Endothelial cell (in vitro differentiated cells): ENCODE measurements around the gene SLC12A3. TPM values are rescaled to one million over a fixed set of nuclear protein-coding genes. Genes with fewer than 3 reads are reported as not detected.

Source experiments
- DNase-seq: peaks from one replicate; pipeline ENCODE4 v3.0.0; 2021; ENCODE audit warnings: low spot score
- H3K27ac Mint-ChIP-seq: one replicate; pipeline ENCODE4 v1.8.0; 2021; ENCODE audit warnings: mixed read lengths, inconsistent platforms; ENCODE audit not compliant: unreplicated experiment
- H3K27me3 Mint-ChIP-seq: one replicate; pipeline ENCODE4 v1.8.0; 2021; ENCODE audit warnings: mild to moderate bottlenecking, moderate library complexity, mixed read lengths, inconsistent platforms; ENCODE audit not compliant: unreplicated experiment
- H3K36me3 Mint-ChIP-seq: one replicate; pipeline ENCODE4 v1.8.0; 2021; ENCODE audit warnings: mild to moderate bottlenecking, low read depth, mixed read lengths, inconsistent platforms; ENCODE audit not compliant: unreplicated experiment
- H3K4me1 Mint-ChIP-seq: one replicate; pipeline ENCODE4 v1.8.0; 2021; ENCODE audit warnings: mild to moderate bottlenecking, mixed read lengths, inconsistent platforms; ENCODE audit not compliant: unreplicated experiment
- H3K4me3 Mint-ChIP-seq: one replicate; pipeline ENCODE4 v1.8.0; 2021; ENCODE audit warnings: mild to moderate bottlenecking, mixed read lengths, inconsistent platforms; ENCODE audit not compliant: unreplicated experiment
- H3K9me3 Mint-ChIP-seq: one replicate; pipeline ENCODE4 v1.8.0; 2021; ENCODE audit warnings: mixed read lengths, inconsistent platforms; ENCODE audit not compliant: unreplicated experiment
- long read RNA-seq: library from polyadenylated mRNA; unstranded; transcript quantifications from one replicate; pipeline ENCODE4 v2.0.0, GENCODE V29; 2020; ENCODE audit not compliant: unreplicated experiment
- total RNA-seq: library from RNA; stranded (reverse); fragmentation: NEBNext Ultra II Directional; extraction: Animal tissue kit (Norgen Biotek cat#: 25700); gene quantifications from one replicate; pipeline ENCODE4 v1.2.1, GENCODE V29; 2021; ENCODE audit not compliant: unreplicated experiment
- TF ChIP-seq, protein P1 (sequence below): fragments of 200-600 bp; sonication (generic); IDR thresholded peaks from one replicate; pipeline ENCODE4 v1.5.0; 2021; ENCODE audit warnings: antibody characterized with exemption; ENCODE audit not compliant: unreplicated experiment

SLC12A3 gene, protein sequence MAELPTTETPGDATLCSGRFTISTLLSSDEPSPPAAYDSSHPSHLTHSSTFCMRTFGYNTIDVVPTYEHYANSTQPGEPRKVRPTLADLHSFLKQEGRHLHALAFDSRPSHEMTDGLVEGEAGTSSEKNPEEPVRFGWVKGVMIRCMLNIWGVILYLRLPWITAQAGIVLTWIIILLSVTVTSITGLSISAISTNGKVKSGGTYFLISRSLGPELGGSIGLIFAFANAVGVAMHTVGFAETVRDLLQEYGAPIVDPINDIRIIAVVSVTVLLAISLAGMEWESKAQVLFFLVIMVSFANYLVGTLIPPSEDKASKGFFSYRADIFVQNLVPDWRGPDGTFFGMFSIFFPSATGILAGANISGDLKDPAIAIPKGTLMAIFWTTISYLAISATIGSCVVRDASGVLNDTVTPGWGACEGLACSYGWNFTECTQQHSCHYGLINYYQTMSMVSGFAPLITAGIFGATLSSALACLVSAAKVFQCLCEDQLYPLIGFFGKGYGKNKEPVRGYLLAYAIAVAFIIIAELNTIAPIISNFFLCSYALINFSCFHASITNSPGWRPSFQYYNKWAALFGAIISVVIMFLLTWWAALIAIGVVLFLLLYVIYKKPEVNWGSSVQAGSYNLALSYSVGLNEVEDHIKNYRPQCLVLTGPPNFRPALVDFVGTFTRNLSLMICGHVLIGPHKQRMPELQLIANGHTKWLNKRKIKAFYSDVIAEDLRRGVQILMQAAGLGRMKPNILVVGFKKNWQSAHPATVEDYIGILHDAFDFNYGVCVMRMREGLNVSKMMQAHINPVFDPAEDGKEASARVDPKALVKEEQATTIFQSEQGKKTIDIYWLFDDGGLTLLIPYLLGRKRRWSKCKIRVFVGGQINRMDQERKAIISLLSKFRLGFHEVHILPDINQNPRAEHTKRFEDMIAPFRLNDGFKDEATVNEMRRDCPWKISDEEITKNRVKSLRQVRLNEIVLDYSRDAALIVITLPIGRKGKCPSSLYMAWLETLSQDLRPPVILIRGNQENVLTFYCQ
- total RNA-seq = not detected
- long read RNA-seq = 0 reads

DNA sequence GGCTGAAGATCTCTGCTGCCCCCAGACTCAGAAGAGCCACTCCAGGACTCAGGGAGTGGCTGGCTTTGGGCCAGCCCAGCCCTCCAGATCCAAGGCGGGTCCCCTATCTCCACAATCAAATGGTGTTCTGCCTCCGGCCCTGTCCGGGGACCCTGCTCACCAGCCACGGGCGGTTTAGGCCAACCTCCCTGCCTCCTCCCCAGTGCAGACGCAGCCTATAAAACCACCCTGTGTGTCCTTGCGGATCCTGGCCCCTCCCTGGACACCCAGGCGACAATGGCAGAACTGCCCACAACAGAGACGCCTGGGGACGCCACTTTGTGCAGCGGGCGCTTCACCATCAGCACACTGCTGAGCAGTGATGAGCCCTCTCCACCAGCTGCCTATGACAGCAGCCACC lies at the start of gene SLC12A3:
SLC12A3 (plus strand) TSS at position 248 of the 400 bp plus-strand sequence; CDS start at position 277, 29 bp downstream.
- DNase-seq = no peak
- Mint-ChIP-seq H3K9me3 (no peaks in the 10 kb centered on the region), H3K27me3 (peaks cover 8% of the 10 kb centered on the region), H3K4me3 (no peak within 1 kb of the TSS), H3K36me3 (no peaks in the 10 kb centered on the region), H3K4me1 (peaks cover 6% of the 10 kb centered on the region), H3K27ac (no peak within 1 kb of the TSS)
- TF ChIP-seq, protein P1, sequence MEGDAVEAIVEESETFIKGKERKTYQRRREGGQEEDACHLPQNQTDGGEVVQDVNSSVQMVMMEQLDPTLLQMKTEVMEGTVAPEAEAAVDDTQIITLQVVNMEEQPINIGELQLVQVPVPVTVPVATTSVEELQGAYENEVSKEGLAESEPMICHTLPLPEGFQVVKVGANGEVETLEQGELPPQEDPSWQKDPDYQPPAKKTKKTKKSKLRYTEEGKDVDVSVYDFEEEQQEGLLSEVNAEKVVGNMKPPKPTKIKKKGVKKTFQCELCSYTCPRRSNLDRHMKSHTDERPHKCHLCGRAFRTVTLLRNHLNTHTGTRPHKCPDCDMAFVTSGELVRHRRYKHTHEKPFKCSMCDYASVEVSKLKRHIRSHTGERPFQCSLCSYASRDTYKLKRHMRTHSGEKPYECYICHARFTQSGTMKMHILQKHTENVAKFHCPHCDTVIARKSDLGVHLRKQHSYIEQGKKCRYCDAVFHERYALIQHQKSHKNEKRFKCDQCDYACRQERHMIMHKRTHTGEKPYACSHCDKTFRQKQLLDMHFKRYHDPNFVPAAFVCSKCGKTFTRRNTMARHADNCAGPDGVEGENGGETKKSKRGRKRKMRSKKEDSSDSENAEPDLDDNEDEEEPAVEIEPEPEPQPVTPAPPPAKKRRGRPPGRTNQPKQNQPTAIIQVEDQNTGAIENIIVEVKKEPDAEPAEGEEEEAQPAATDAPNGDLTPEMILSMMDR = no peak

DNA sequence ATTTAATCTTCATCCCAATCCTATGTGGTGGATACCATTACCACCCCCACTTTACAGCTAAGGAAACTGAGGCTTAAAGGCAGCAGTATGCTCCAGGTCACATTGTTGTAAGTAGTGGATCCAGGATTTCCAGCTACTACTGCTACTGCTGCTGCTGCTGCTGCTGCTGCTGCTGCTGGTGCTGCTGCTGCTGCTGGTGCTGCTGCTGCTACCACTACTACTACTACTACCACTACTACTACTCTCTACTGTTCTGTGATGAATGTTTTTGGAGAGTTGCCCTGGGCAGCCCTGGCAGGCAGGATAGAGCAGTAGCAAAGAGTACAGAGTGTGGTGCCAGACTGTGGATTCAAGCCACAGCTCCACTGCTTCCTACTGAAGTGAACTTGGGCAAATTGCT lies 49.3 kb upstream of the SLC12A3 start:
- H3K4me3 Mint-ChIP-seq = no peak overlapping the region
- no peak for DNase-seq
- TF ChIP-seq, protein P1 = no peak
- no peaks in the 10 kb centered on the region for H3K36me3 Mint-ChIP-seq
- no peaks in the 10 kb centered on the region for H3K9me3 Mint-ChIP-seq
- no peaks in the 10 kb centered on the region for H3K27me3 Mint-ChIP-seq
- H3K4me1 Mint-ChIP-seq = peaks cover 4% of the 10 kb centered on the region
- no peak overlapping the region for H3K27ac Mint-ChIP-seq

DNA sequence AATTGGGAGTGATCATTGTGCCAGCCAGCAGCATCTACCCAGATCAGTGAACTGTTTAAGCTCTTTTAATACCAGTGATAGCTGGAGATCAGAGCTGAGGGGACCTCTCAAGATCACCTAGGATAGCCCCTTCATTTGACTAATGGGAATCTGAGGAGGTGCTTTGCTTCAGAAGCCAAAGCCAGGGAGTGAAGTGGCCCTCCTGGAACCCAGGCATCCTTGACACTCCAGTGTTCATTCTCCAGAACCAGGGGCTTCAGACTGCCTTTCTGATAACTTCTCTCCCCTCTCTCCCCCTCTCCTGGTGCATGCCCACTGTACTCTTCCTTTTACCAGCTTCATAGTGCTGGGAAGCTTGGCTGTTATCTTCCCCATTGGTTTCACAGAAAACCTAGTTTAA lies 48.0 kb upstream of the SLC12A3 start:
- H3K4me3 Mint-ChIP-seq = no peak overlapping the region
- H3K27me3 Mint-ChIP-seq = no peaks in the 10 kb centered on the region
- peaks cover 5% of the 10 kb centered on the region for H3K36me3 Mint-ChIP-seq
- no peaks in the 10 kb centered on the region for H3K9me3 Mint-ChIP-seq
- H3K4me1 Mint-ChIP-seq = peaks cover 4% of the 10 kb centered on the region
- DNase-seq = no peak
- TF ChIP-seq, protein P1 = no peak
- no peak overlapping the region for H3K27ac Mint-ChIP-seq

DNA sequence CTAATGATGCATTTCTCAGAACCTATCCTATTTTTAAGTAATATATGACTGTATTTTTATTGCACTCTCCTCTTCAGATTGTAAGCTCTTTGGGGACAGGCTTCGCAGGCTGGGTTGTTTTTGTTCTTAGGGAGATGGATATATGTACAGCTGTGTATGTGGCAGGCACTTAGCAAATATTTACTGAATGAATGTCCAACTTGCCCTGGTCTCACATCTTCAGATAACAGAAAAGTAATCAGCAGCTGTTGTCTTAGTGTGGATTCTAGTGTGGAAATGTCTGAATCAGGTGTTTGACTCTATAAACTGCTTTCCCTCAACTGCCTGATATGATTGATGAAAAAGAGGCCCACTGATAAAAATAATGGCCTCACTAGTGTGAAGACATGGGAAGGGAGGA lies 47.1 kb upstream of the SLC12A3 start:
- Mint-ChIP-seq H3K9me3 (no peaks in the 10 kb centered on the region), H3K27me3 (no peaks in the 10 kb centered on the region), H3K36me3 (peaks cover 8% of the 10 kb centered on the region), H3K4me1 (peaks cover 4% of the 10 kb centered on the region), H3K27ac (no peak overlapping the region), H3K4me3 (no peak overlapping the region)
- no peak for DNase-seq
- TF ChIP-seq, protein P1 = no peak
